ENCODE measurements around the gene CSNK1G2. TPM values are rescaled to one million over a fixed set of nuclear protein-coding genes. Genes with fewer than 3 reads are reported as not detected.

CSNK1G2 gene
- polyA plus RNA-seq (ENCODE audit: insufficient read length) = 37.1 TPM

- DNase-seq (ENCODE audit: low read depth) = no peak
Observed at GRCh38 chr19:1941146-1942077, at the start of gene CSNK1G2. TSS of gene CSNK1G2 (plus strand) at chr19:1941172. CDS start at chr19:1969773, 28,601 bp downstream.

DNA sequence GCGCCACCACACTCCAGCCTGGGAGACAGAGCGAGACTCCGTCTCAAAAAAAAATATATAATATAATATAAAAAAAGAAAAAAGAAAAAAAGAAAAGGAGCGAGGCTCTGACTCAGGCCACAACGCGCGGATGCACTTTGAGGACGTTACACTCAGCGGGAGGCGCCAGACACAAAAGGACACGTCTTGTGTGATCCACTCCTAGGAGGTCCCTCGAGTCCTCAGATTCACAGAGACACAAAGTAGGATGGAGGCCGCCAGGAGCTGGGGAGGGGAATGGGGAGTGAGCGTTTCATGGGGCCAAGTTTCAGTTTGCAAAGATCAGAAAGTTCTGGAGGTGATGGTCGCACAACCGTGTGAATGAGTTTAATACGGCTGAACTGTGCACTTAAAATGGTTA lies 47.2 kb upstream of the CSNK1G2 start:
- DNase-seq (ENCODE audit: low read depth) = no peak

- no peak for DNase-seq (ENCODE audit: low read depth)
Observed at GRCh38 chr19:1896508-1896907, 44.5 kb upstream of the CSNK1G2 start.

DNA sequence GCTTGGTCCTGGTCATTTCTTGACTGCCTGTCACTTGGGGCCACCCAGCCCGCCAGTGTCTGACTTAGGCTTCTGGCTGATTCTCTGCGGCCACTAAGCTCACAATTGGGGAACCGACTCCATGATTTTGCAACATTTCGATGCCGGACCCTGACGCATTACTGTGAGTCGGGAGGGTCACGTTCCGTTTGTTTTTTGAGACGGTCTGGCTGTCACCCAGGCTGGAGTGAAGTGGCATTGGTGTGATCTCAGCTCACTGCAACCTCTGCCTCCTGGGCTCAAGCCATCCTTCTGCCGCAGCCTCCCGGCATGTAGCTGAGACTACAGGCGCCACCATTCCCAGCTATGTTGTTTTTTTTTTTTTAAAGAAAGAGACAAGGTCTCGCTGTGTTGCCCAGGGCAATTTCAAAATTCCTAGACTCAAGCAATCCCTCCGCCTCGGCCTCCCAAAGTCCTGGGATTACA lies 39.0 kb upstream of the CSNK1G2 start:
- no peak for DNase-seq (ENCODE audit: low read depth)

DNA sequence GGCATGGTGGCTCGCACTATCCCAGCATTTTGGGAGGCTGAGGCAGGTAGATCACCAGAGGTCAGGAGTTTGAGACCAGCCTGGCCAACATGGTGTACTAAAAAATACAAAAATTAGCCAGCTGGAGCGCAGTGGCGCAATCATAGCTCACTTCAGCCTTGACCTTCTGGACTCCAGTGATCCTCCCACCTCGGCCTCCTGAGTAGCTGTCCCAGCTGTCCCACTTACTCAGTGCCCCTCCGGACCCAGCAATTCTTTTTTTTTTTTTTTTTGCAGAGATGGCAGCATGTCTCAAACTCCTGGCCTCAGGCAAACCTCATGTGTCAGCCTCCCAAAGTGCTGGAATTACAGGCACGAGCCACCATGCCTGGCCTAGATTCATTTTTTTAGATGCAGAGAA lies 38.0 kb upstream of the CSNK1G2 start:
- DNase-seq (ENCODE audit: low read depth) = no peak

DNA sequence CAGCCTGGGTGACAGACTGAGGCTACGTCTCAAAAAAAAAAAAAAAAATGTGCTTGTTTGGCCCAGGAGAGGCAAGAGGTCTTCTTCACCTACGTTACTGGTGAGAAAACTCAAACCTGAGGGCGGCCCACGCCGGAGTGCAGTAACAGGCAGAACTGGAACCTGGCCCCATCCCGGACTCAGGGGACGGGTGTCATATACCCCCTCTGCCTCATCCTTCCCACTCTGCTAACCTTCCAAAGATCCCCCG lies 36.2 kb upstream of the CSNK1G2 start:
- no peak for DNase-seq (ENCODE audit: low read depth)

DNA sequence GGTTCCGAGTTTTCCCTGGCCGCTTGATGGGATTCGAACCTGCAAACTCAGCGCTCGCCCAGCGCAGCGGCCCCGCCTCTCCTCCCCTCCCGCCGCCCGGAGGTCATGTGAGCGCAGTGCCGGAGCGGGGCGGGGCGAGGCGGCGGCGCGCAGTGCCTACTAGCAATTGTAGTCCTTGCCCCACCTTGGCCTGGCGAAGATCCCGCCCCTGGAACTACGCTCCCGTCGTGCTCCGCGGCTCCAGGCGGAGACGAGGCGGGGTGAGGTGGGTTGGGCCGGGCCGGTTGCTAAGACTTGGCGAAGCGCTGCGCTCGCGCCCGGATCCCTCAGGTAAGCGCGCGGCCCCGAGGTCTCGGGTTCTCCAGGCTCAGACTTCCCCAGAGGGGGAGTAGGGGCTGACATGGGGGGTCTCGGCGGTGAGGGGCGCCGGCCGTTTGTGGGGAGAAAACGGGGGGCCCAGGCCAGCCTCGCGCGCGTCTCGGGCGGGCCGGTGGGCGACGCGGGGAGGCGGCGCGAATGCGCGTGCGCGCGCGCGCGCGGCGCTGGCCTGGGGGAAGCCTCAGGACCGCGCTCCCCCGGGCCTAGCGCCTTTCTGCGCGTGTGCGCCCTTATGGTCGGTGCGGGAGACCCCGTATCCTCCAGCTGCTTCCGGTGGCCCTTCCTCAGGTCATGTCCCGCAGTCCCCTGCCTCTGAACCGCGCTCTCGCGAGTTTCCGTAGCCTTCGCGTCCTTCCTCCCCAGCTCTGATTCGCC lies 35.7 kb upstream of the CSNK1G2 start, which contains the start of the genes ADAT3 and SCAMP4:
Gene ADAT3 (plus strand): TSS at position 290 of the 753 bp plus-strand sequence. CDS start 6,649 bp downstream, outside the sequence.
Gene SCAMP4 (plus strand): TSS at position 290 of the 753 bp plus-strand sequence. CDS start 9,621 bp downstream, outside the sequence.
- DNase-seq (ENCODE audit: low read depth) = peak; percentile 93

- DNase-seq (ENCODE audit: low read depth) = no peak
Observed at GRCh38 chr19:1905863-1906375, 35.1 kb upstream of the CSNK1G2 start.

DNA sequence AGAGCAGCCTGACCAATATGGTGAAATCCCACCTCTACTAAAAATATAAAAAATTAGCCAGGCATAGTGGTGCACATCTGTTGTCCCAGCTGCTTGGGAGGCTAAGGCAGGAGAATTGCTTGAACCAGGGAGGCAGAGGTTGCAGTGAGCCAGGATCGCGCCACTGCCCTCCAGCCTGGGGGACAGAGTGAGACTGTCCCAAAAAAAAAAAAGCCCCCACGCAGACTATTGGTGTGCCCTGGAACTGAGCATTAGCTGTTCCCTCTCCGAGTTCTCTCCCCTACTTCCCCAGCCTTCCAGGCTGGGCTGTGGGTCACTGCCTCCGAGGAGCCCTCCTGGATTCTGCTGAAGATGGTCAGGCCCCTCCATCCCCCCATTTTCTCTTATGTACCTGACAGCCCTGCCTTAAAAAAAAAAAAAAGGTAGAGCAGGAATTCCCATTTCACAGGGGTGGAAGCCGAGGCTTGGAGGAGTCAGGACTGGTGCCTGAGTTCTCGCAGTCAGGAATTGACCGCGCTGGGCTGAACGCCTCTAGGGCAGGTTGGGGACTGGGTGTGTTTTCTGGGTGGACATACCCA lies 33.9 kb upstream of the CSNK1G2 start:
- no peak for DNase-seq (ENCODE audit: low read depth)

DNA sequence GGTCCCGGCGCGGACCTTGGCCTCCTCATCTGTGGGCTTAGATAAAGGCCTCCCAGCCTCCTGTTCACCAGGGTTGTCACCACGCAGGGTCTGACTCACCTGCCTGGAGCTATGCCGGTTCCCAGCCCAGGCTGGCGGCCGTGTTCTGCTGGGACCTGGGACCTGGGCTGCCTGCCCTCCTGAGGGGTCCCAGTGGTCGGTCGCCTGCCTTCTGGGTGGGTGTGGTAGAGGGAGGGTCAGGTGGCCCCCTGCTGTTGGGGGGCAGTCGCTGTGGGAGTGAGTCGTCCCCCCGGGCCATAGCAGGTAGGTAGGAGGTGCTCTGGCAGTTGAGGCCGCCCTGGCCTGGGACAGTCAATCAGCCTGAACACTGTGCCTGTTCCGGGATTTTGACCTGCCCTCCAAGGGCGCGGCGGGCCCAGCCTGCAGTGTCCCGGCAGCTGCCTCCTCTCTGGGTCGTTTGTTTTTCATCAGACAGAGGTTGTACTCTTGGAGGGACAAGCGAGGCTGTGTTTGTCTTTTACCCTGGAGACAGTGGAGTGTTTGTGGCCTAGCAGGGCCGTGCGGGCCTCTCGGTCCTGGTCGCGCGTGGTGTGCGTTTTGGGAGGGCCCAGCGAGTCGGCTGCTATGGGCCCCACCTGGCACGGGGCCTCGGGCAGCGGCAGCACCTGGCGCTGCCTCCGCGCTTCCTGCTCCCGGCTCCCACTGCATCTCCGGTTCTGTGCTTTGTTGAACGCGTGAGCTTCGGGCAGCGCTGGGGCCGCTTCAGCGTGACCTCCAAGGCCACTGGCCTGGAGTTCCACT lies 33.2 kb upstream of the CSNK1G2 start:
- no peak for DNase-seq (ENCODE audit: low read depth)

GRCh38 chr19:1908364-1908678 lies 32.7 kb upstream of the CSNK1G2 start:
- DNase-seq (ENCODE audit: low read depth) = no peak

DNA sequence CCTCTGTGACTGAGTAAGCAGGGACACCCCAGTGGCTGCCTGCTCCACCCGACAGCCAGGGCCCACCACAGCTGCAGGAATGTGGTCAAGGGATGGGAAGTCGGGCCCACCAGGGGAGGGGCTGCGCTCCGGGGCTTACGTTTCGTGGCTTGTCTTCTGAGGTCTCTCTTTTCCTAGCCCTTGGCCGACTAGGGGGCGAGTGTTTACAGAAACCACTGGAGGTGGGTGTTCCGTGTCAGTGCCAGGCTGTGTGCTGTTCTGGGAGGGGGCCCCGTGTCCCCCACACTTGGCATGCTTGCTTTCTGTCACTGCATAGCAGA lies 31.3 kb upstream of the CSNK1G2 start:
- DNase-seq (ENCODE audit: low read depth) = no peak

- no peak for DNase-seq (ENCODE audit: low read depth)
Observed at GRCh38 chr19:1910177-1910576, 30.8 kb upstream of the CSNK1G2 start.

DNA sequence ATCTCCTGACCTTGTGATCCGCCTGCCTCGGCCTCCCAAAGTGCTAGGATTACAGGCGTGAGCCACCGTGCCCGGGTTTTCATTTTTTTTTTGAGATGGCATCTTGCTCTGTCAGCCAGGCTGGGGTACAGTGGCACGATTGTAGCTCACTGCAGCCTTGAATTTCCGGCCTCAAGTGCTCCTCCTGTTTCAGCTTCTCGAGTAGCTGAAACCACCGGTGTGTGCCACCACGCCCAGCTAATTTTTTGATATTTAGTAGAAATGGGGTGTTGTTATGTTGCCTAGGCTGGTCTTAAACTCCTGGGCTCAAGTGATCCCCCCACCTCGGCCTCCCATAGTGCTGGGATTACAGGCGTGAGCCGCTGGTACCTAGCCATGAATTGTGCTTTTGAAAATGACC lies 29.9 kb upstream of the CSNK1G2 start:
- no peak for DNase-seq (ENCODE audit: low read depth)

DNA sequence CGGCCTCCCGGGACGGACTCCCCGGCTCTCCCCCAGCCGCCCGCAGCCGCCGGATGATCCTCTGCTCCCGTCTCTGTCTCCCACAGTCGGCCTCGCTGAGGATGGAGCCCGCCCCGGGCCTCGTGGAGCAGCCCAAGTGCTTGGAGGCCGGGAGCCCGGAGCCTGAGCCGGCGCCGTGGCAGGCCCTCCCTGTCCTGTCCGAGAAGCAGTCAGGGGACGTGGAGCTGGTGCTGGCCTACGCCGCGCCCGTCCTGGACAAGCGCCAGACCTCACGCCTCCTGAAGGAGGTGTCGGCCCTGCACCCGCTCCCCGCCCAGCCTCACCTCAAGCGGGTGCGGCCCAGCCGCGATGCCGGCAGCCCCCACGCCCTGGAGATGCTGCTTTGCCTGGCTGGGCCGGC lies 29.0 kb upstream of the CSNK1G2 start:
- DNase-seq (ENCODE audit: low read depth) = no peak

- DNase-seq (ENCODE audit: low read depth) = no peak
Observed at GRCh38 chr19:1912760-1913505, 28.0 kb upstream of the CSNK1G2 start.

- DNase-seq (ENCODE audit: low read depth) = no peak
Observed at GRCh38 chr19:1913781-1914577, 27.0 kb upstream of the CSNK1G2 start.

GRCh38 chr19:1914826-1915341 lies 26.1 kb upstream of the CSNK1G2 start:
- DNase-seq (ENCODE audit: low read depth) = no peak

- no peak for DNase-seq (ENCODE audit: low read depth)
Observed at GRCh38 chr19:1917146-1917545, 23.8 kb upstream of the CSNK1G2 start.

DNA sequence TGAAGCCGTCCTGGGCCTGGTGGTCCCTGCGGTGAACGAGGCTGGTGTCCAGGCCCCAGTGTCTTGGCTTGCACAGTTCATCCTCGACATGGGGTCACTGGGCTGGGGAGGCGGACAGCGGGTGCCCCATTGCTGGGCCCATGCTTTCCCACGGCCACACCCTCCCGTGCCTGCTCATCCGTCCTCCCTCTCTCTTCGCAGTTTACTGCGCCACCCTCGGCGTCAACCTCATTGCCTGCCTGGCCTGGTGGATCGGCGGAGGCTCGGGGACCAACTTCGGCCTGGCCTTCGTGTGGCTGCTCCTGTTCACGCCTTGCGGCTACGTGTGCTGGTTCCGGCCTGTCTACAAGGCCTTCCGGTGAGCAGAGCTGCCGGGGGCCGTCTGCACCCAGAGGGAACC lies 23.0 kb upstream of the CSNK1G2 start:
- DNase-seq (ENCODE audit: low read depth) = no peak
